WERI-Rb-1 (cell line): ENCODE results near the gene LDLRAD1.
A peak's percentile ranks its signal among the peaks of the same experiment; 100 is the strongest.

Experiments
- DNase-seq: peaks from one replicate; pipeline ENCODE4 v3.0.0-alpha.2; 2020
- H3K27ac ChIP-seq: fragments of 250-450 bp; sonication (Bioruptor Pico); 2 replicates; pipeline ENCODE4 v1.5.1; 2020; ENCODE audit warnings: mild to moderate bottlenecking, moderate library complexity
- H3K27me3 ChIP-seq: fragments of 250-450 bp; sonication (Bioruptor Pico); 2 replicates; pipeline ENCODE4 v1.5.1; 2021; ENCODE audit warnings: mild to moderate bottlenecking, low read depth, moderate library complexity; ENCODE audit not compliant: insufficient read depth, severe bottlenecking
- H3K36me3 ChIP-seq: fragments of 250-450 bp; sonication (Bioruptor Pico); 2 replicates; pipeline ENCODE4 v1.5.1; 2020; ENCODE audit warnings: mild to moderate bottlenecking, moderate library complexity
- H3K4me3 ChIP-seq: 2 replicates; pipeline ENCODE4 v1.5.1; 2011; ENCODE audit warnings: low read depth, mild to moderate bottlenecking, control low read depth, low read length
- H3K9me3 ChIP-seq: fragments of 250-450 bp; sonication (Bioruptor Pico); 2 replicates; pipeline ENCODE4 v1.5.1; 2021; ENCODE audit warnings: mild to moderate bottlenecking, moderate library complexity; ENCODE audit not compliant: severe bottlenecking
- TF ChIP-seq, protein P1 (sequence below): IDR thresholded peaks from 2 replicates; pipeline ENCODE4 v1.5.1; 2011; ENCODE audit warnings: low read depth, mild to moderate bottlenecking, control low read depth, inconsistent platforms, low read length

LDLRAD1 gene

DNA sequence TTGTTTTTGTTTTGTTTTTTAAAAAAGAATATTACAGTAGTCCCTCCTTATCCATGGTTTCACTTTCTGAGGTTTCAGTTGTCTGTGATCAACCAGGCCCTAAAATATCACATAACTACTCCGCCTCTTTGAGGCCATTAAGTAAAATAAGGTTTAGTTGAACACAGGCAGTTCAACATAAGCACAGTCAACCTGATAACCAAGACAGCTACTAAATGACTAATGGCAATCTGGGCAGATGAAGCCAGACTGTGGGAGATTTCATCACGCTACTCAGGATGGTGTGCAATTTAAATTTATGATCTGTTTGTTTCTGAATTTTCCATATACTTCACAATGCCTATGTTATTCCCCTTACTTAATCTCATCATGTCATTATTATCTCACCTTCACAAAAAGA lies 30.1 kb downstream of the LDLRAD1 start:
- no peak for DNase-seq
- H3K27ac ChIP-seq, result no peak overlapping the region
- TF ChIP-seq, protein P1, sequence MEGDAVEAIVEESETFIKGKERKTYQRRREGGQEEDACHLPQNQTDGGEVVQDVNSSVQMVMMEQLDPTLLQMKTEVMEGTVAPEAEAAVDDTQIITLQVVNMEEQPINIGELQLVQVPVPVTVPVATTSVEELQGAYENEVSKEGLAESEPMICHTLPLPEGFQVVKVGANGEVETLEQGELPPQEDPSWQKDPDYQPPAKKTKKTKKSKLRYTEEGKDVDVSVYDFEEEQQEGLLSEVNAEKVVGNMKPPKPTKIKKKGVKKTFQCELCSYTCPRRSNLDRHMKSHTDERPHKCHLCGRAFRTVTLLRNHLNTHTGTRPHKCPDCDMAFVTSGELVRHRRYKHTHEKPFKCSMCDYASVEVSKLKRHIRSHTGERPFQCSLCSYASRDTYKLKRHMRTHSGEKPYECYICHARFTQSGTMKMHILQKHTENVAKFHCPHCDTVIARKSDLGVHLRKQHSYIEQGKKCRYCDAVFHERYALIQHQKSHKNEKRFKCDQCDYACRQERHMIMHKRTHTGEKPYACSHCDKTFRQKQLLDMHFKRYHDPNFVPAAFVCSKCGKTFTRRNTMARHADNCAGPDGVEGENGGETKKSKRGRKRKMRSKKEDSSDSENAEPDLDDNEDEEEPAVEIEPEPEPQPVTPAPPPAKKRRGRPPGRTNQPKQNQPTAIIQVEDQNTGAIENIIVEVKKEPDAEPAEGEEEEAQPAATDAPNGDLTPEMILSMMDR, result no peak
- no peaks in the 10 kb centered on the region for H3K36me3 ChIP-seq
- peaks cover 4% of the 10 kb centered on the region for H3K9me3 ChIP-seq
- H3K27me3 ChIP-seq, result no peaks in the 10 kb centered on the region
- no peak overlapping the region for H3K4me3 ChIP-seq

DNA sequence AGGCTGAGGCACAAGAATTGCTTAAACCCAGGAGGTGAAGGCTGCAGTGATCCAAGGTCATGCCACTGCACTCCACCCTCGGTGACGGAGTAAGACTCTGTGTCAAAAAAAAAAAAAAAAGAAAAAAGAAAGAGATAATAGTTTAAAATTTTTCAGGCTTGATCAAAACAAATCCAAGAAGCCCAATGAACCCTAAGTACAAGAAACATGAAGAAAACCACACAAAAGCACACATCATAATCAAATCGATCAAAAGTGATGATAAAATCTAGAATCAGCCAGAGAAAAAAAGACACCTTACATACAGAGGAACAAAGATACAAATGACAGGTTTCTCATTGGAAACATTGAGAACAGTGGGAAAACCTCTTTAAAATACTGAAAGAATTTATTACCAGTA lies 31.5 kb downstream of the LDLRAD1 start:
- H3K27me3 ChIP-seq, result no peaks in the 10 kb centered on the region
- no peak for DNase-seq
- H3K27ac ChIP-seq, result no peak overlapping the region
- H3K9me3 ChIP-seq, result no peaks in the 10 kb centered on the region
- H3K4me3 ChIP-seq, result no peak overlapping the region
- no peaks in the 10 kb centered on the region for H3K36me3 ChIP-seq
- TF ChIP-seq, protein P1, result no peak

DNA sequence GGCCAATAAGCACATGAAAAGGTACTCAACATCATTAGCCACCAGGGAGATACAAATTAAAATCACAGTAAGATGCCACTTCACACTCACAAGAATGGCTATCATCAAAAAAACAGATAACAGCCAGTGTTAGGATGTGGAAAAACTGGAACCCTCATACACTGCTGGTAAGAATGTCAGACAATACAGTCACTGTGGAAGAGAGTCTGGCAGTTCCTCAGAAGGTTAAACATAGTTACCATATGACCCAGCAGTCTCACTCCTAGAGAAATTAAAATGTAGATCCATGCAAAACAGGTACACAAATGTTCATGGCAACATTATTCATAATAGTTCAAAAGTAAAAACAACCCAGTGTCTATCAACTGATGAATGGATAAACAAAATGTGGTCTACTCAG lies 33.3 kb downstream of the LDLRAD1 start:
- no peak for DNase-seq
- no peaks in the 10 kb centered on the region for H3K27me3 ChIP-seq
- H3K9me3 ChIP-seq, result no peaks in the 10 kb centered on the region
- no peak overlapping the region for H3K27ac ChIP-seq
- H3K4me3 ChIP-seq, result no peak overlapping the region
- no peaks in the 10 kb centered on the region for H3K36me3 ChIP-seq
- TF ChIP-seq, protein P1, result no peak

DNA sequence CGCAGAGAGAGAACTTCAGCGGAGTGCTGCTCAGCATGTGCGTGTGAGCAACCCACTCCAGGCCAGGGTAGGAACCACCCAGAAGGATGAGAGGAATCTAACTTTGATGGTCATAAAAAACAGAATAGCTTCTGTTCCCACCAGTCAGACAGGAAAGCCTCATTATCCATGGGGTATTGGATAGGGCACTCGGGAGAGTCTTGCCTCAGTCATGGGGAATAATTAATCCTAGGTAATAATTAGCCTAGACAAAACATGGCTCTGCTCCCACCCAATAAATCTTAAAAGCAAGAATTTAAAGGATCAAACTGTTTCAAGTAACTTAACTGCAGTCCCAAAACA lies 35.3 kb downstream of the LDLRAD1 start:
- Histone ChIP-seq H3K27ac (no peak overlapping the region), H3K27me3 (no peaks in the 10 kb centered on the region), H3K4me3 (no peak overlapping the region), H3K9me3 (no peaks in the 10 kb centered on the region), H3K36me3 (no peaks in the 10 kb centered on the region)
- DNase-seq, result no peak
- TF ChIP-seq, protein P1, result no peak

DNA sequence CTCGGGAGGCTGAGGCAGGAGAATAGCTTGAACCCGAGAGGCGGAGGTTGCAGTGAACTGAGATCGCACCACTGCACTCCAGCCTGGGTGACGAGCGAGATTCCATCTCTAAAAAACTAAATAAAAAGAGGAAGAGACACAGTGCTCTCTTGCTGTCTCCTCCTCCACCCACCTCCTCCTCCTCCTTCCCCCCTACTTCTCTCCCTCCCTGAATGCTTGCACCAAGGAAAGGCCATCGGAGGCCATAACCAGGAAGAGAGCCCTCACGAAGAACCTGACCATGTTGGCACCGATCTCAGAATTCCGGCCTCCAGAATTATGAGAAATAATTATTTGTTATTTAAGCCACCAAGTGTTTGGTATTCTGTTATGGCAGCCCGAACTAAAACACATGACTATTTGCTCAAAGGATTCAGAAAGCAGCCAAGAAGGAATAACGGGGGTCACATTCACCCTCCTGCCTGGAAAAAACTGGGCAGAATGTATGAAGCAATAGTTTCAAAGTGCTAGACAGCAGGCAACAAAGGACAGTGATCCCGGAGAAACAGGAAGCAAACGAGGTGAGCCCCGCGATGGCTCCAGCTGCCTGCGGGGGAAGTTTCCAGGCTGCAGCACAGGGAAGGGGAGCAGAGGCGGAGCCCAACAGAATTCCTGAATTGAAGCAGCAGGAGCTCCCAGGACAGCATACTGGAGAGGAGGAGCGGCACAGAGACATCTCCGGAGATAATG lies 35.8 kb downstream of the LDLRAD1 start:
- H3K27ac ChIP-seq, result no peak overlapping the region
- TF ChIP-seq, protein P1, result no peak
- peak; percentile 45 for DNase-seq
- no peak overlapping the region for H3K4me3 ChIP-seq
- H3K27me3 ChIP-seq, result no peaks in the 10 kb centered on the region
- no peaks in the 10 kb centered on the region for H3K36me3 ChIP-seq
- H3K9me3 ChIP-seq, result no peaks in the 10 kb centered on the region

DNA sequence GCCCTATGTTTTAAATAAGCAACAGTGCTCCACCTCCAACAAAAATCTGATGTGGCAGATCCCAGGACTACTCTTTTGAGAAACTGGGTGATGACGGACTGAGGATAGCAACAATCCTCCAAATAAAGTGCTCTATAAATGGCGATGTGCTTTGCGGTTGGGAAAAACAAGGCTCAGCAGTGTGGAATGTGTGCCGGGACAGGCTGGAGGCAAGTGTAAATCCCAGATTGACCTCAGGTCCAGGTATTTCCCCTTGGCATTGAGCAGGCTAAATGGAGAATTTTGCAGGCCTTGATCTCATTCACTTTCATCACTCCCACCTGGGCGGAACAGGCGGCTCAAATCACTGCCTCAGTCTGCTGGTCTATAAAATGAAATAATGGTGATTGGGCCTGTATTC lies 36.8 kb downstream of the LDLRAD1 start:
- no peak for DNase-seq
- Histone ChIP-seq H3K36me3 (no peaks in the 10 kb centered on the region), H3K27ac (no peak overlapping the region), H3K9me3 (no peaks in the 10 kb centered on the region), H3K27me3 (no peaks in the 10 kb centered on the region), H3K4me3 (no peak overlapping the region)
- TF ChIP-seq, protein P1, result no peak
